GM23338 (cell line): ENCODE measurements around the gene MYOM1. TPM values are rescaled to one million over a fixed set of nuclear protein-coding genes. Genes with fewer than 3 reads are reported as not detected.

Experiments used
- ATAC-seq: fragments of 200-7000 bp; cut with Tn5 transposase; 3 replicates; pipeline ENCODE4 v1.9.1; 2020
- DNase-seq: peaks from one replicate; pipeline ENCODE4 v3.0.0-alpha.2; 2015; ENCODE audit warnings: low spot score
- H2AFZ ChIP-seq: fragments of 200-600 bp; sonication (generic); 2 replicates; pipeline ENCODE4 v1.8.0; 2016; ENCODE audit warnings: antibody characterized with exemption, mild to moderate bottlenecking, moderate library complexity
- H3F3A ChIP-seq: fragments of 200-600 bp; sonication (generic); replicated peaks from 2 replicates; pipeline ENCODE4 v1.8.0; 2017; ENCODE audit warnings: antibody characterized with exemption, mixed run types, low read depth
- H3K27ac ChIP-seq: fragments of 200-600 bp; sonication (generic); 2 replicates; pipeline ENCODE4 v1.6.1; 2016; ENCODE audit warnings: low read depth
- H3K27me3 ChIP-seq: fragments of 200-600 bp; sonication (generic); 2 replicates; pipeline ENCODE4 v1.8.0; 2016; ENCODE audit warnings: mild to moderate bottlenecking, mixed run types, moderate library complexity; ENCODE audit not compliant: insufficient read depth
- H3K36me3 ChIP-seq: fragments of 200-600 bp; sonication (generic); 2 replicates; pipeline ENCODE4 v1.8.0; 2016; ENCODE audit warnings: mild to moderate bottlenecking; ENCODE audit not compliant: insufficient read depth
- H3K4me1 ChIP-seq: fragments of 200-600 bp; sonication (generic); 2 replicates; pipeline ENCODE4 v1.8.0; 2016; ENCODE audit warnings: mild to moderate bottlenecking, moderate library complexity; ENCODE audit not compliant: insufficient read depth
- H3K4me2 ChIP-seq: fragments of 200-600 bp; sonication (generic); 2 replicates; pipeline ENCODE4 v1.7.1; 2017; ENCODE audit warnings: mixed run types
- H3K4me3 ChIP-seq: fragments of 200-600 bp; sonication (generic); 2 replicates; pipeline ENCODE4 v1.6.1; 2016; ENCODE audit warnings: mixed run types
- H3K79me2 ChIP-seq: fragments of 200-600 bp; sonication (generic); replicated peaks from 2 replicates; pipeline ENCODE4 v1.8.0; 2017; ENCODE audit warnings: mild to moderate bottlenecking; ENCODE audit not compliant: insufficient read depth
- H3K9me2 ChIP-seq: fragments of 200-600 bp; sonication (generic); 2 replicates; pipeline ENCODE4 v1.8.0; 2017; ENCODE audit not compliant: insufficient read depth
- H4K20me1 ChIP-seq: fragments of 200-600 bp; sonication (generic); replicated peaks from 2 replicates; pipeline ENCODE4 v1.8.0; 2017; ENCODE audit warnings: mild to moderate bottlenecking; ENCODE audit not compliant: insufficient read depth
- H3K27ac Mint-ChIP-seq: 2 replicates; pipeline ENCODE4 v1.8.0; 2020; ENCODE audit warnings: inconsistent platforms, mild to moderate bottlenecking, moderate library complexity, mixed read lengths
- H3K27me3 Mint-ChIP-seq: 3 replicates; pipeline ENCODE4 v1.8.0; 2022; ENCODE audit warnings: low read depth, mild to moderate bottlenecking, moderate library complexity, mixed read lengths, inconsistent platforms; ENCODE audit not compliant: insufficient read depth, poor library complexity
- H3K36me3 Mint-ChIP-seq: 3 replicates; pipeline ENCODE4 v1.8.0; 2021; ENCODE audit warnings: low read depth, mild to moderate bottlenecking, inconsistent platforms, moderate library complexity, mixed read lengths
- H3K4me1 Mint-ChIP-seq: 3 replicates; pipeline ENCODE4 v1.8.0; 2020; ENCODE audit warnings: mild to moderate bottlenecking, inconsistent platforms, mixed read lengths
- H3K4me3 Mint-ChIP-seq: 3 replicates; pipeline ENCODE4 v1.8.0; 2021; ENCODE audit warnings: moderate library complexity, mild to moderate bottlenecking, inconsistent platforms, mixed read lengths
- H3K9me3 Mint-ChIP-seq: 3 replicates; pipeline ENCODE4 v1.8.0; 2020; ENCODE audit warnings: moderate library complexity, mild to moderate bottlenecking, inconsistent platforms, mixed read lengths
- CREB1 ChIP-seq: fragments of 250-450 bp; sonication (Bioruptor Pico); IDR thresholded peaks from 2 replicates; pipeline ENCODE4 v1.5.0; 2020; ENCODE audit warnings: low read depth, mild to moderate bottlenecking, moderate library complexity
- CTCF ChIP-seq, 2 experiments: fragments of 200-600 bp in 1 of 2; sonication (generic) in 1 of 2; conservative IDR thresholded peaks; 2 replicates each; pipeline versions ENCODE4 v1.5.1 to v1.6.1; 2016 to 2017; ENCODE audit warnings: antibody characterized with exemption in 2 of 2, low read depth in 2 of 2, mild to moderate bottlenecking in 2 of 2, moderate library complexity in 1 of 2
- ETS1 ChIP-seq: IDR thresholded peaks from 2 replicates; pipeline ENCODE4 v1.6.1; 2016; ENCODE audit warnings: antibody characterized with exemption
- EZH2phosphoT487 ChIP-seq: fragments of 200-600 bp; sonication (generic); IDR thresholded peaks from one replicate; pipeline ENCODE4 v1.8.1; 2018; ENCODE audit warnings: antibody characterized with exemption; ENCODE audit not compliant: unreplicated experiment
- JUNB ChIP-seq: IDR thresholded peaks from one replicate; pipeline ENCODE4 v1.6.1; 2016; ENCODE audit warnings: antibody characterized with exemption; ENCODE audit not compliant: unreplicated experiment
- POLR2AphosphoS5 ChIP-seq: IDR thresholded peaks from 2 replicates; pipeline ENCODE4 v1.6.1; 2016; ENCODE audit warnings: antibody characterized with exemption, low read depth
- STAT1 ChIP-seq: IDR thresholded peaks from one replicate; pipeline ENCODE4 v1.6.1; 2016; ENCODE audit warnings: antibody characterized with exemption; ENCODE audit not compliant: unreplicated experiment
- ZNF114 ChIP-seq: fragments of 250-450 bp; sonication (Bioruptor Pico); IDR thresholded peaks from 2 replicates; pipeline ENCODE4 v1.5.0; 2020; ENCODE audit warnings: mild to moderate bottlenecking, moderate library complexity
- polyA plus RNA-seq: library from polyadenylated mRNA; unstranded; fragments of >200 nt; fragmentation: Nextera tagmentation; extraction: Ambion mirVana; gene quantifications from 2 replicates; pipeline ENCODE4 v1.2.1, GENCODE V29; 2016
- total RNA-seq: library from RNA; depleted of rRNA; stranded (reverse); fragments of >200 nt; shearing (Covaris generic); gene quantifications from 2 replicates; pipeline ENCODE4 v1.2.3, GENCODE V29; 2014
- TF ChIP-seq, protein P1 (sequence below): IDR thresholded peaks from one replicate; pipeline ENCODE4 v1.6.1; 2018; ENCODE audit warnings: antibody characterized with exemption; ENCODE audit not compliant: unreplicated experiment

Gene MYOM1
- total and polyA plus RNA-seq, 2 experiments from 2014 or later: 0.27 to 0.38 TPM

GRCh38 chr18:3067165-3067661 lies 152.6 kb downstream of the MYOM1 start (continued):
- TF ChIP-seq, protein P1, sequence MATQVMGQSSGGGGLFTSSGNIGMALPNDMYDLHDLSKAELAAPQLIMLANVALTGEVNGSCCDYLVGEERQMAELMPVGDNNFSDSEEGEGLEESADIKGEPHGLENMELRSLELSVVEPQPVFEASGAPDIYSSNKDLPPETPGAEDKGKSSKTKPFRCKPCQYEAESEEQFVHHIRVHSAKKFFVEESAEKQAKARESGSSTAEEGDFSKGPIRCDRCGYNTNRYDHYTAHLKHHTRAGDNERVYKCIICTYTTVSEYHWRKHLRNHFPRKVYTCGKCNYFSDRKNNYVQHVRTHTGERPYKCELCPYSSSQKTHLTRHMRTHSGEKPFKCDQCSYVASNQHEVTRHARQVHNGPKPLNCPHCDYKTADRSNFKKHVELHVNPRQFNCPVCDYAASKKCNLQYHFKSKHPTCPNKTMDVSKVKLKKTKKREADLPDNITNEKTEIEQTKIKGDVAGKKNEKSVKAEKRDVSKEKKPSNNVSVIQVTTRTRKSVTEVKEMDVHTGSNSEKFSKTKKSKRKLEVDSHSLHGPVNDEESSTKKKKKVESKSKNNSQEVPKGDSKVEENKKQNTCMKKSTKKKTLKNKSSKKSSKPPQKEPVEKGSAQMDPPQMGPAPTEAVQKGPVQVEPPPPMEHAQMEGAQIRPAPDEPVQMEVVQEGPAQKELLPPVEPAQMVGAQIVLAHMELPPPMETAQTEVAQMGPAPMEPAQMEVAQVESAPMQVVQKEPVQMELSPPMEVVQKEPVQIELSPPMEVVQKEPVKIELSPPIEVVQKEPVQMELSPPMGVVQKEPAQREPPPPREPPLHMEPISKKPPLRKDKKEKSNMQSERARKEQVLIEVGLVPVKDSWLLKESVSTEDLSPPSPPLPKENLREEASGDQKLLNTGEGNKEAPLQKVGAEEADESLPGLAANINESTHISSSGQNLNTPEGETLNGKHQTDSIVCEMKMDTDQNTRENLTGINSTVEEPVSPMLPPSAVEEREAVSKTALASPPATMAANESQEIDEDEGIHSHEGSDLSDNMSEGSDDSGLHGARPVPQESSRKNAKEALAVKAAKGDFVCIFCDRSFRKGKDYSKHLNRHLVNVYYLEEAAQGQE: no peak
- TF ChIP-seq EZH2phosphoT487 (no peak), ETS1 (no peak)

- H3K9me2 ChIP-seq: no peaks in the 10 kb centered on the region
- H3K27me3 ChIP-seq: no peaks in the 10 kb centered on the region
- no peaks in the 10 kb centered on the region for H3K9me3 Mint-ChIP-seq
- TF ChIP-seq POLR2AphosphoS5 (no peak), EZH2phosphoT487 (no peak), ZNF114 (CRISPR knock-in tag) (no peak), CREB1 (CRISPR knock-in tag) (no peak), STAT1 (no peak), CTCF (conservative IDR thresholded peaks at IDR 0.05; ENCODE audit: low read depth in 2 of 2) (no peak), JUNB (no peak)
- TF ChIP-seq, protein P1: no peak
Observed at GRCh38 chr18:3066341-3067110, 153.2 kb downstream of the MYOM1 start.

More at GRCh38 chr18:3066341-3067110, 153.2 kb downstream of the MYOM1 start:
- no peaks in the 10 kb centered on the region for H3K79me2 ChIP-seq
- no peaks in the 10 kb centered on the region for H3K36me3 ChIP-seq
- no peaks in the 10 kb centered on the region for H3K27me3 Mint-ChIP-seq
- H3K36me3 Mint-ChIP-seq: no peaks in the 10 kb centered on the region
- H3K4me1 Mint-ChIP-seq: peaks cover 6% of the 10 kb centered on the region
- H3K4me3 ChIP-seq: no peak overlapping the region
- no peaks in the 10 kb centered on the region for H3F3A ChIP-seq
- no peaks in the 10 kb centered on the region; the same call in 1 of the 2 replicates for H3K4me1 ChIP-seq
- H2AFZ ChIP-seq: no peak overlapping the region
- no peak overlapping the region for H3K4me3 Mint-ChIP-seq
- ATAC-seq (no peak), DNase-seq (no peak)
- H3K27ac Mint-ChIP-seq: no peak overlapping the region
- H4K20me1 ChIP-seq: no peaks in the 10 kb centered on the region
- no peak overlapping the region for H3K27ac ChIP-seq
- H3K4me2 ChIP-seq: no peak overlapping the region
